Subcutaneous adipose tissue (tissue), 4 donors: Measurements from ENCODE around the gene CIDEC. TPM values are rescaled to one million over a fixed set of nuclear protein-coding genes. Genes with fewer than 3 reads are reported as not detected.

Experiments used
- total RNA-seq, 4 donors: library from RNA; depleted of rRNA; stranded (reverse); fragments of >200 nt; gene quantifications; one replicate each; pipeline ENCODE4 v1.1.0, GENCODE V29; 2016
- TF ChIP-seq, protein P1 (sequence below): fragments of 450-650 bp; IDR thresholded peaks from one replicate; pipeline ENCODE4 v1.5.1; 2016; ENCODE audit warnings: low read depth, mild to moderate bottlenecking, control low read depth, antibody characterized with exemption, moderate library complexity

The CIDEC gene
- total RNA-seq, 4 donors from 2014 or later: 684 to 1,626 (median 1,205) TPM

DNA sequence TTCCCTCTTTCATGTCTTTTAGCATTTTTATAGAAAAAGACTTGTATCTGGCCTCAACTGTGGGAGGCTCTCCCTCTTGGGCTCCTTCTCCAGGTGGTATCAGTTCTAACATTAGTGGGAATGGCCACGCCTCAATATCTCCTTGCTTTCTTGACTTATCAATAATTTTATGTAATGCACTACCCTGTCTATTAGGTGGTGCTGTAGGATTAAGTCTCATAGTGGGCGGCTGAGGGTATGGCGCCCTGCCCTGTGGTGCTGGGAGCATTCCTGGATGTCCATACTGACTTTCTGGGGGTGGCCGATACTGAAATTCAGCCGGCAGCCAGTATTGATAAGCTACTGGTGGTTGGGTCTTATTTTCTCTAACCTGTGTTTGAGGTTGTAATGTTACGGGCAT is 27.5 kb downstream of the CIDEC start:
- TF ChIP-seq, protein P1, sequence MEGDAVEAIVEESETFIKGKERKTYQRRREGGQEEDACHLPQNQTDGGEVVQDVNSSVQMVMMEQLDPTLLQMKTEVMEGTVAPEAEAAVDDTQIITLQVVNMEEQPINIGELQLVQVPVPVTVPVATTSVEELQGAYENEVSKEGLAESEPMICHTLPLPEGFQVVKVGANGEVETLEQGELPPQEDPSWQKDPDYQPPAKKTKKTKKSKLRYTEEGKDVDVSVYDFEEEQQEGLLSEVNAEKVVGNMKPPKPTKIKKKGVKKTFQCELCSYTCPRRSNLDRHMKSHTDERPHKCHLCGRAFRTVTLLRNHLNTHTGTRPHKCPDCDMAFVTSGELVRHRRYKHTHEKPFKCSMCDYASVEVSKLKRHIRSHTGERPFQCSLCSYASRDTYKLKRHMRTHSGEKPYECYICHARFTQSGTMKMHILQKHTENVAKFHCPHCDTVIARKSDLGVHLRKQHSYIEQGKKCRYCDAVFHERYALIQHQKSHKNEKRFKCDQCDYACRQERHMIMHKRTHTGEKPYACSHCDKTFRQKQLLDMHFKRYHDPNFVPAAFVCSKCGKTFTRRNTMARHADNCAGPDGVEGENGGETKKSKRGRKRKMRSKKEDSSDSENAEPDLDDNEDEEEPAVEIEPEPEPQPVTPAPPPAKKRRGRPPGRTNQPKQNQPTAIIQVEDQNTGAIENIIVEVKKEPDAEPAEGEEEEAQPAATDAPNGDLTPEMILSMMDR: no peak

DNA sequence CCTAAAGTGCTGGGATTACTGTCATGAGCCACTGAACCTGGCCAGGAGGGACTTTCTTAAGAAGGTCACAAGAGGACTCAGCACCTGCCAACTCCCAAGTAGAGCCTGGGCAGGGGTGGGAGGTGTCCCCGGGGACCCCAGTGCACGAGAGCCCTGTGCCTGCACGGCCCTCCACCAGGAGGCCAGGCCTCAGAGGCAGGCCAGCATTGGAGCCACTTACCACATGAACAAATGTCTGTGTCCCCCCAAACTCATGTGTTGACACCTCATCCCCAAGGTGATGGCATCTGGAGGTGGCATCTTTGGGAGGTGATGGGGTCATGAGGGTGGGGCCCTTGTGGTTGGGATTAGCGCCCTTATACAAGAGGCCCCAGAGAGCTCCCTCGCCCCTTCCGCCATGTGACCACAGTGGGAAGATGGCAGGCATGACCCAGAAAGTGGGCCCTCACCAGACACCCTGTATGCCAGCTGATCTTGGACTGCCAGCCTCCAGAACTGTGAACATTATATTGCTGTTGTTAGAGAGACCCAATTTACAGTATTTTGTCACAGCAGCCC is 33.0 kb downstream of the CIDEC start:
- TF ChIP-seq, protein P1: no peak

DNA sequence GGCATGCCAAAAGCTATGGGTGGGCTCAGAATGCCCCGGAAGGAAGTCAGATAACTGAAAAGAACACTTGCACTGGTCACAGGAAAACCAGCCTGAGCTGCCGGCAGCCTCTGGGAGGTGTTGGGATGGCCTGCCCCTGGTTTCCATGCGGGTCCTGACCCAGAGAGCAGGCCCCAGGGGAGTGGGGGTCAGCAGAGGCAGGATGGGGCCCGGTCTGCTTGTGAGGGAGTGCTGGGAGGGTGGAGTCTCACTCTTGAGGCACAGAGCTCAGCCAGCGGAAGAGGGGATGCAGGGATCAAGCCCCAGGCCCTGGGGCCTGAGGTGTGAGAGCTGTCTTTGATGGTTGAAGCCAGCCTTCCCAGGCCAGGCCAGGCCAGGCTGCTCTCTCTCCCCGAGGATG is 33.8 kb downstream of the CIDEC start:
- TF ChIP-seq, protein P1: no peak

DNA sequence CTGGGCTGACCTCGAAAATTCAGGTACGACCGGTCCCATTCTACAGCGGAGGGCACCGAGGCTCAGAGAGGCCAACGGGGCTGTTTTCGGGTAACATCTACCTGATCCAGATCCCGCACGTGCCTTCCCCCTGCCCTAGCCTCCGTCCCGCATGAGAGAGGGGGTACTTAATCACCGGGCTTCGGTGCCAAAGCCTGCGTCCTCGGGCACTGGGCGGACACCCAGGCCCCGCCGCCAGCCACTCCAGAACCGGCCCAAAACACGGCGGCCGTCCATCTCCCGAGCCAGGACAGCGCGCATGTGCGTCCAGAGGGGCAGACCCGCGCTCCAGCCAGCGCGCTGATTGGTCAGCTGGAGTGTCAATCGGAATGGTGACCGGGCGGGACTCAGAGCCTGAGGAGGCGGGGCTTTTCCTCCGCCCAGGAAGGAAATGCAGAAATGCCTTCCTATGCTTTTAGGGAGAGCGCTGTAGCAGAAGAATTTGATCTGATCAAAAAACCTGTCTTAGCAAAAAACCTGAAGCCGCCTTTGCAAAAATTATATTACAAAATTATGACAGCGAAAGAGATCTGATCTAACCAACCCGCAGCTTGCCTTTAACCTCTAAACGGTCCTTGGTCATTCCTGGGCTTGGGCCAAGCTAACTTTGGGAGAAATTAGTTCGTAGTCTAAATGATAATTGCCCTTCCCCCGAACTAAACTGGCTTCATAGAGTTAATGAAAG is 36.2 kb downstream of the CIDEC start, which contains the start of gene RPUSD3:
RPUSD3 (minus strand) TSS at position 294 of the 724 bp plus-strand sequence; CDS start at position 276, 18 bp downstream.
- TF ChIP-seq, protein P1: no peak

DNA sequence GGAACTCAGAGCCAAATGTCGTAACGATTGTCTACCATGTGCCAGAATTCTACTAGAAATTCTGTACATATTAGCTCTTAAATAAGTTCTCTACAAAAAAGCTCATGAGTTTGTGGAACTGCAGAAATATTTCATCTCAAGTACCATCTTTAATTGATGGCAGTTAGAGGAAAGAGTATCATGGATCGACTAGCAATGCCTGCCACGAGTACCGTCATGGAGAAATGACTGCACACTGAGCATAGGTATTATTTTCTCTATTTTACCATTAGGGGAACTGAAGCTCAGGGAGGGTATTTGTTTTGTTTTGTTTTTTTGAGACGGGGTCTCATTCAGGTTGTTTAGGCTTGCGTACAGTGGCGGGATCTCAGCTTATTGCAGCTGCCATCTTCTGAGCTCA is 39.0 kb downstream of the CIDEC start:
- TF ChIP-seq, protein P1: no peak

DNA sequence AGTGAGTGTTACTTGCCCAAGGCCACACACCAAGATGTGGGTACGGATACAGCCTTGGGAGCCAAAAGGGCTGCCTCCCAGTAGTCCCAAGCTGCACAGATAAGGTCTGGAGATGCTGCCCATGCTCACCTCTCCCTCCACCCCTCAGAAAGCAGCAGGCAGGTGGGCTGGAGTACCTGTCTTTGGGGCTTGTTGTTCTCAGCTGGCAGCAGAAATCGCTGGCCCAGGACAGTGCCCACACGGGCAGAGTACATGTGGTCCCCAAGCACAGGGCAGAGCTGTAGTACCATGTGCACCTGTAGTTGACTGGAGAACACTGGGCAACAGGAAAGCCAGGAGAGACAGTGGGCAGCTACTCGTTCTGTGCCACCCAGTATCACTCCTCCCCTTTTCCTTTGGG is 41.2 kb downstream of the CIDEC start:
- TF ChIP-seq, protein P1: no peak

DNA sequence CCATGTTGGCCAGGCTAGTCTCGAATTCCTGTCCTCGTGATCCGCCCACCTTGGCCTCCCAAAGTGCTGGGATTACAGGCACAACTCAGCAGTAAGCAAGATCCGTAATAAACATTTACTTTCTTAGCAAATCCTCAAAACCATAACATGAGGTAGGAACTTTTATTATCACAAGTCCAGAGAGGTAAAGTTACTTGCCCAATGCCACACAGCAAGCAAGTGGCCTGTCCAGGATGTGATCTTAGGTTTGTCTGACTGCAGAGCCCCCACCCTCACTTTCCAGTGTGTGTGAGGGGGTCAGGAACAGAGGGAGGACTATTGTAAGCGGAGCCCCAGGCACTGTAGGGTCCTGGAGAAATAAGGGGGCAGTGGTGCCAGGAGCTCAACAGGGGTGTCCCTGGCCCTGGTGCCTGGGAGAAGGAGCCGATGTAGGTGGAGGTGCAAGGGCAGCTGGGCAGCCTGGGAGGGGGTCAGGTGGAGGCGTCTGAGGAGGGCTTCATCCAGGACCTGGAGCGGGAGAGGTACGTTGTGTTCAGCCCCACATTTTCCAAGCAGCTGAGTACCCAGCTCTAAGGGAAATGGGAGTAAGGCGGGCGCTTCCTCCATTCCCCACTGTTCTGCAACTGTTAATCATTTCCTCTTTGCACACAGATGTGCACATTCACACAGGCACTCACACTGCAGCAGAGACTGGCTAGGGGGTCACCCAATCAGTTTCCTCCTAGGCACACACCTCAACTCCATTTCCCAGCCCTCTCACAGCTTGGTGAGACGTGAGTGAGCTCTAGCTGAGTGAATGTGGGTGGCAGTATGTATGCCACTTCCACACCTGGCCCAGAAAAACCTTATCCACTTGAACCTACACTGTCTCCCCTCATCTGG is 42.1 kb downstream of the CIDEC start:
- TF ChIP-seq, protein P1: no peak
